Neutrophil (primary cell): ENCODE results near the gene LAMP5.

Source experiments
- H3K27ac ChIP-seq: fragments of 200-600 bp; sonication (generic); 2 replicates; pipeline ENCODE4 v1.5.1; 2016; ENCODE audit warnings: mild to moderate bottlenecking, moderate library complexity
- H3K27me3 ChIP-seq: fragments of 200-600 bp; sonication (generic); 2 replicates; pipeline ENCODE4 v1.6.0; 2016; ENCODE audit warnings: mild to moderate bottlenecking
- H3K36me3 ChIP-seq: fragments of 200-600 bp; sonication (generic); 2 replicates; pipeline ENCODE4 v1.5.1; 2017
- H3K4me1 ChIP-seq, 2 experiments: fragments of 200-600 bp in 1 of 2; sonication (generic) in 1 of 2; 1 replicate in 1 of 2; 2 replicates in 1 of 2; pipeline versions ENCODE4 v1.5.1 to v1.6.1; 2013 to 2016; ENCODE audit warnings: low read depth in 1 of 2, low read length in 1 of 2, mild to moderate bottlenecking in 1 of 2, moderate library complexity in 1 of 2; ENCODE audit not compliant: control insufficient read depth in 1 of 2, insufficient read depth in 1 of 2
- H3K4me3 ChIP-seq, 2 experiments: fragments of 200-600 bp in 1 of 2; sonication (generic) in 1 of 2; 1 replicate in 1 of 2; 2 replicates in 1 of 2; pipeline ENCODE4 v1.5.1; 2013 to 2016; ENCODE audit warnings: low read depth in 1 of 2, low read length in 1 of 2, mild to moderate bottlenecking in 1 of 2, moderate library complexity in 1 of 2
- H3K9me3 ChIP-seq: fragments of 200-600 bp; sonication (generic); 2 replicates; pipeline ENCODE4 v1.5.1; 2016
- TF ChIP-seq, protein P1 (sequence below): fragments of 200-600 bp; sonication (generic); IDR thresholded peaks from 2 replicates; pipeline ENCODE4 v1.5.1; 2016; ENCODE audit warnings: antibody characterized with exemption

The LAMP5 gene

DNA sequence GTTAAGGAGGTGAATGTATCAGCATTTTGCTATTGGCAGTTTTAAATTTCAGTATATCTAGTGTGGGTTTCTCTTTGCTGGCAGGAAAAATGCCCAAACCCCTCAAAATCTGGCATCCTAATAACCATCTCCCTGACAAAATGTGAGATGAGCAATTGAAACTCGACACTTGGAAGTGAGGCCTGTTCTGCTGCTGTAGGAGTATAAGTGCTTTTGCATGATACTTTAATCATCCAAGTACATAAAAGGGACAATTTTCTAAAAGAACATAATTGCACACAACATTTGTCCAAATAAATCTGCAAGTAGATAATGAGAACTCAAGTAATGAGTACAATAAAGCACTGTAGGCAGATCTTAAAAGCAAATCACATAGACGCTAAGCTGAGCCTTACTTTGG, 36.5 kb downstream of the LAMP5 start:
- TF ChIP-seq, protein P1, sequence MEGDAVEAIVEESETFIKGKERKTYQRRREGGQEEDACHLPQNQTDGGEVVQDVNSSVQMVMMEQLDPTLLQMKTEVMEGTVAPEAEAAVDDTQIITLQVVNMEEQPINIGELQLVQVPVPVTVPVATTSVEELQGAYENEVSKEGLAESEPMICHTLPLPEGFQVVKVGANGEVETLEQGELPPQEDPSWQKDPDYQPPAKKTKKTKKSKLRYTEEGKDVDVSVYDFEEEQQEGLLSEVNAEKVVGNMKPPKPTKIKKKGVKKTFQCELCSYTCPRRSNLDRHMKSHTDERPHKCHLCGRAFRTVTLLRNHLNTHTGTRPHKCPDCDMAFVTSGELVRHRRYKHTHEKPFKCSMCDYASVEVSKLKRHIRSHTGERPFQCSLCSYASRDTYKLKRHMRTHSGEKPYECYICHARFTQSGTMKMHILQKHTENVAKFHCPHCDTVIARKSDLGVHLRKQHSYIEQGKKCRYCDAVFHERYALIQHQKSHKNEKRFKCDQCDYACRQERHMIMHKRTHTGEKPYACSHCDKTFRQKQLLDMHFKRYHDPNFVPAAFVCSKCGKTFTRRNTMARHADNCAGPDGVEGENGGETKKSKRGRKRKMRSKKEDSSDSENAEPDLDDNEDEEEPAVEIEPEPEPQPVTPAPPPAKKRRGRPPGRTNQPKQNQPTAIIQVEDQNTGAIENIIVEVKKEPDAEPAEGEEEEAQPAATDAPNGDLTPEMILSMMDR, result no peak
- no peaks in the 10 kb centered on the region for H3K4me1 ChIP-seq
- H3K27me3 ChIP-seq, result no peaks in the 10 kb centered on the region
- no peak overlapping the region for H3K4me3 ChIP-seq
- no peaks in the 10 kb centered on the region for H3K9me3 ChIP-seq
- H3K27ac ChIP-seq, result no peak overlapping the region
- no peaks in the 10 kb centered on the region for H3K36me3 ChIP-seq

DNA sequence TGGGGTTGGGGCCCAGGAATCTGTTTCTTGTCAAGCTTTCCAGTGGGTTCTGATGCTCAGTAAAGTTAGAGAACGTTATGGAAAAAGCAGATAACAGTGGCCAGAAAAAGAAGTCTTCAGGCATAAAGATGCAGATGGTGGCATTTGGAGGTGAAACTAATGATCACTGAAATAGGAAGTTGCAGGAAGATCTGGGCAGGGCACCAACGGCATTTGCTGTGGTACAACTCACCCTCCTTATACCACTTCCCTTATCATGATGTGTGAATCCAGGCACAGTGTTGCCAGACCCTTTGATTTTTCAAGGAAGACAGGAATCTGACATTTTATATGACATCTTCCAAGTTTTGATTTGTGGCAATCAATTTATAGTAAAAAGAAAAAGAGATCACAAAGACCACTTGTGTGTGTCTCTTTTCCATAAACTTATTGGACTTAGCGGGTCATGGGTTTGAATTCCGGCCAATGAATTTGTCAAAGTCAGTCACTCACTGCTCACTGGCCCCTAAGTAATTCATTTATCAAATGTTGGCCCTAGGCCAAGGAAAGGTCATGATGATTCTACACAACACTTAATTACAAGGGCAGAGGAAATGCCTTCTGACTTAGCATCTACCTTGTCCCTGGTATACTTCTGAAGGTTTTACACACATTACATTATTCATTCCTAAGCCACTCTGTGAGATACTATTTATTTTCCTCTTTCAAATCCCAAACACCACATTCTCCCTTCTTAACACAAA, 37.6 kb downstream of the LAMP5 start:
- H3K36me3 ChIP-seq, result no peaks in the 10 kb centered on the region
- no peaks in the 10 kb centered on the region for H3K4me1 ChIP-seq
- H3K27me3 ChIP-seq, result peaks cover 3% of the 10 kb centered on the region
- H3K4me3 ChIP-seq, result no peak overlapping the region
- no peaks in the 10 kb centered on the region for H3K9me3 ChIP-seq
- TF ChIP-seq, protein P1, result no peak
- no peak overlapping the region for H3K27ac ChIP-seq

DNA sequence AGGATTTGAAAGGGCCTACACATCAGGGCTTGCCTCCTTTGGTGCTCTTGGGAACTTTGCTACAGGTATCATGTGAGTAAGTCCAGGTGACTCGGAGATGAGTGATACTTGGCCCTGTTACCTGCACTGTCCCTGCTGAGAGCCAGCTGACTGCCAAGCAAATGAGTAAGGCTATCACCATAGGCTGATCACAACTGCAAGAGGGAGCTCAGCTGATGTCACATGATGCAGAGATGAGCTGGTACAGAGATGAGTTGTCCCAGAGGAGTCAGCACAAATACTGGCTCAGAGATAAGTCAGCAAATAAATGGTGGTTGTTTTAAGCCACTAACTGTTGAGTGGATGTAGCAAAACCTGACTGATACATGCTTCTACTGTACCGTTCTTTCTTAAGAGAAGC, 41.4 kb downstream of the LAMP5 start:
- H3K27ac ChIP-seq, result no peak overlapping the region
- H3K36me3 ChIP-seq, result no peaks in the 10 kb centered on the region
- TF ChIP-seq, protein P1, result no peak
- H3K27me3 ChIP-seq, result peaks cover 7% of the 10 kb centered on the region
- H3K9me3 ChIP-seq, result no peaks in the 10 kb centered on the region
- no peaks in the 10 kb centered on the region for H3K4me1 ChIP-seq
- H3K4me3 ChIP-seq, result no peak overlapping the region

DNA sequence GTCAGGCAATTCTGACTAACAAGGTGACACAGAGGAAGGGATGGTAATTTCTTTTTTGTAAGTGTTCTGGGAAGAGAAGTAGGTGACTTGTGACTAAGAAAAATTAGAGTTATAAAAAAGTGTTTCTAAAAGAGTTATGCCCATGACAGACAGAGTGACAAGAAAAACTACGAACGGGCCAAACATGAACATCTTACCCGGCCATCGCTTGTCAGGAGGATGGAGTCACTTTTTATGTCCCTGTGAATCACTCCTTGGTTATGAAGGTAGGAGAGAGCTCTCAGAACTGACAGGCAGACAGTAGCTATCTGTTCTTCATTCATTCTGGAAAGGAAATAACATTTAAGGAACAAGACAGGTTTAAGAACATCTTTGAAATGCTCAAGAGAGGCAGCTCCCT, 43.0 kb downstream of the LAMP5 start:
- H3K4me3 ChIP-seq, result no peak overlapping the region
- no peaks in the 10 kb centered on the region for H3K4me1 ChIP-seq
- H3K9me3 ChIP-seq, result no peaks in the 10 kb centered on the region
- TF ChIP-seq, protein P1, result no peak
- H3K36me3 ChIP-seq, result no peaks in the 10 kb centered on the region
- H3K27ac ChIP-seq, result no peak overlapping the region
- H3K27me3 ChIP-seq, result peaks cover 7% of the 10 kb centered on the region

DNA sequence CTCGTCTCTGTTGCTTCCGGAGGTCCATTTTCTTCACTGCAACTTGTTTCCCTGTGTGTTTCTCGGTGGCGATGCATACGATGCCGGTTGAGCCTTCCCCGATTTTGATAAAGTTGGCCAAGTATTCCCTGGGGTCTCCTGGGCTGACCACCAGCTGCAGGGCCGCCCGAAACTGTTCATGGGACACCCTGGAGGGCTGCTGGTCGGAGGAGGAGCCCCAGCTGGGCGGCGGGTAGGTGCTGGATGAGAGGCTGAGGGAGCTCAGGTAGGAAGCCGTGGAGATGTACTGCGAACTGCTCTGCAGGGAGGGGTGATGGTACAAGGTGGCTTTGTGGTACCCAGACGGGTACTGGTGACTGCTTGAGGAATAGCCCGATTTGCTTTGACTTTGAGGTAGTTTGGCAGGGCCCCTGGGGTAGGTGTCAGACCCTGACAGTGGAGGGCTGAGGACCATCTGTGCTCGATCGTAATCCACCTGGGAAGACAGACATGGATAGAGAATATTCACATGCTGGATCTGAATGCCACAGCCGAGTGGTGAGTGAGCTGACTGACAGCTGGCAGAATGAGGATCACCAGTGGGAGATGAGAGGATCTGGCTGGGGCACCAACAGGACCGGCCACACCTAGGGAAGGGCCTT, 51.6 kb downstream of the LAMP5 start:
- H3K9me3 ChIP-seq, result no peaks in the 10 kb centered on the region
- no peaks in the 10 kb centered on the region for H3K36me3 ChIP-seq
- TF ChIP-seq, protein P1, result no peak
- H3K27me3 ChIP-seq, result no peaks in the 10 kb centered on the region
- no peak overlapping the region for H3K27ac ChIP-seq
- no peaks in the 10 kb centered on the region for H3K4me1 ChIP-seq
- no peak overlapping the region for H3K4me3 ChIP-seq
